Measurements from ENCODE around the gene C18orf32. TPM values are rescaled to one million over a fixed set of nuclear protein-coding genes. Genes with fewer than 3 reads are reported as not detected.

The C18orf32 gene
- 10 to 100 TPM; 29.8 to 44.5 (median 32.4) TPM for total RNA-seq (2021; fragmentation: NEBNext Ultra II Directional; extraction: Animal tissue kit (Norgen Biotek cat#: 25700))
- long read RNA-seq, full-length matches to known transcripts, result 81 of 86 reads
- long read RNA-seq, partial matches to known transcripts, result 3 of 86 reads
- long read RNA-seq, other reads (novel, unspliced or antisense), result 2 of 86 reads

- peaks cover 60% of the 10 kb centered on the region for H3K4me1 Mint-ChIP-seq (ENCODE audit: low read depth)
- DNase-seq, result peak; percentile 93
- no peaks in the 10 kb centered on the region; the same call in 1 of the 2 replicates for H3K9me3 Mint-ChIP-seq
- H3K27me3 Mint-ChIP-seq (ENCODE audit: insufficient read depth), result peaks cover 7% of the 10 kb centered on the region
- TF ChIP-seq, protein P1, sequence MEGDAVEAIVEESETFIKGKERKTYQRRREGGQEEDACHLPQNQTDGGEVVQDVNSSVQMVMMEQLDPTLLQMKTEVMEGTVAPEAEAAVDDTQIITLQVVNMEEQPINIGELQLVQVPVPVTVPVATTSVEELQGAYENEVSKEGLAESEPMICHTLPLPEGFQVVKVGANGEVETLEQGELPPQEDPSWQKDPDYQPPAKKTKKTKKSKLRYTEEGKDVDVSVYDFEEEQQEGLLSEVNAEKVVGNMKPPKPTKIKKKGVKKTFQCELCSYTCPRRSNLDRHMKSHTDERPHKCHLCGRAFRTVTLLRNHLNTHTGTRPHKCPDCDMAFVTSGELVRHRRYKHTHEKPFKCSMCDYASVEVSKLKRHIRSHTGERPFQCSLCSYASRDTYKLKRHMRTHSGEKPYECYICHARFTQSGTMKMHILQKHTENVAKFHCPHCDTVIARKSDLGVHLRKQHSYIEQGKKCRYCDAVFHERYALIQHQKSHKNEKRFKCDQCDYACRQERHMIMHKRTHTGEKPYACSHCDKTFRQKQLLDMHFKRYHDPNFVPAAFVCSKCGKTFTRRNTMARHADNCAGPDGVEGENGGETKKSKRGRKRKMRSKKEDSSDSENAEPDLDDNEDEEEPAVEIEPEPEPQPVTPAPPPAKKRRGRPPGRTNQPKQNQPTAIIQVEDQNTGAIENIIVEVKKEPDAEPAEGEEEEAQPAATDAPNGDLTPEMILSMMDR (IDR thresholded peaks at IDR 0.05), result no peak
- peak within 1 kb of the TSS; percentile 91 for H3K4me3 Mint-ChIP-seq
- H3K36me3 Mint-ChIP-seq (ENCODE audit: low read depth), result peaks cover 59% of the 10 kb centered on the region
- H3K27ac Mint-ChIP-seq, result peak within 1 kb of the TSS; percentile 87
These were observed at the start of gene C18orf32 for GRCh38 chr18:49486953-49487710. Gene C18orf32 (minus strand): TSS chr18:49487234. CDS start chr18:49483748, 3,486 bp downstream.

GRCh38 chr18:49534846-49535601, 48.0 kb upstream of the C18orf32 start:
- TF ChIP-seq, protein P1 (IDR thresholded peaks at IDR 0.05), result no peak
- Mint-ChIP-seq H3K27ac (no peak overlapping the region), H3K4me3 (no peak overlapping the region), H3K4me1 (ENCODE audit: low read depth) (no peaks in the 10 kb centered on the region), H3K36me3 (ENCODE audit: low read depth) (no peaks in the 10 kb centered on the region), H3K9me3 (no peaks in the 10 kb centered on the region), H3K27me3 (ENCODE audit: insufficient read depth) (peaks cover 15% of the 10 kb centered on the region)
- no peak for DNase-seq

DNA sequence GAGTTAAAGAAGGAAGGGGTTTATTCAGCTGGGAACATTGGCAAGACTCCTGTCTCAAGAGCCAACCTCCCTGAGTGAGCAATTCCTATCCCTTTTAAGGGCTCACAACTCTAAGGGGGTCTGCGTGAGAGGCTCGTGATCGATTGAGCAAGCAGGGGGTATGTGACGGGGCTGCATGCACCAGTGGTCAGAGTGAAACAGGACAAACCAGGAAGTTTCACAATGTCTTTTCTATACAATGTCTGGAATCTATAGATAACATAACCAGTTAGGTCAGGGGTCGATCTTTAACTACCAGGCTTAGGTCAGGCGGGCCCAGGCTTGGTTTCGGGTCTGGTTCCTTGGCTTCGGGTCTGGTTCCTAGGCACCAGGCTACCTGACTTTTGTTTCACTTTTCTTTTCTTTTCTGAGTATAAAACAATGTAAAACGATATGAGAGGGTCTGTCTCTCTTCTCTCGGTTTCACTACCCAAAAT, 44.7 kb upstream of the C18orf32 start:
- Mint-ChIP-seq H3K4me3 (no peak overlapping the region), H3K27ac (no peak overlapping the region), H3K27me3 (ENCODE audit: insufficient read depth) (peaks cover 19% of the 10 kb centered on the region), H3K4me1 (ENCODE audit: low read depth) (no peaks in the 10 kb centered on the region), H3K36me3 (ENCODE audit: low read depth) (no peaks in the 10 kb centered on the region), H3K9me3 (no peaks in the 10 kb centered on the region)
- DNase-seq, result no peak
- TF ChIP-seq, protein P1 (IDR thresholded peaks at IDR 0.05), result no peak

DNA sequence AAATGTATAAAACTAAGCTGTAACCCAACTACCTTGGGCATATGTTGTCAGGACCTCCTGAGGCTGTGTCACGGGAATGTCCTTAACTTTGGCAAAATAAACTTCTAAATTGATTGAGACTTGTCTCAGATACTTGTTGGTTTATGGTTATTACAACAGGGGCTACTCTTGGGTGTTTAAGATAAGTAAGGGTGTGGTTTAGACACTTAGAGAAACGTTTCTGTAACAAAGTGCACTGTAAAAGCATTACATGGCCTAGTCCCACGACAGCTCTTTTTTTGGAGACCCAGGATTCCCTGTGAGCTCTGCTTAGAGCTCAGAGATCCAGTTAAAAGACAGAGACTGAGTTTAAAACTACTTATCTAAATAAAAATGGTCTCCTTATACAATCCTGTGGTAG, 42.6 kb upstream of the C18orf32 start:
- no peaks in the 10 kb centered on the region for H3K36me3 Mint-ChIP-seq (ENCODE audit: low read depth)
- H3K4me1 Mint-ChIP-seq (ENCODE audit: low read depth), result no peaks in the 10 kb centered on the region
- no peak for DNase-seq
- H3K27ac Mint-ChIP-seq, result no peak overlapping the region
- TF ChIP-seq, protein P1 (IDR thresholded peaks at IDR 0.05), result no peak
- H3K9me3 Mint-ChIP-seq, result no peaks in the 10 kb centered on the region
- H3K4me3 Mint-ChIP-seq, result no peak overlapping the region
- peaks cover 23% of the 10 kb centered on the region for H3K27me3 Mint-ChIP-seq (ENCODE audit: insufficient read depth)

- H3K9me3 Mint-ChIP-seq, result no peaks in the 10 kb centered on the region
- no peak overlapping the region for H3K27ac Mint-ChIP-seq
- no peaks in the 10 kb centered on the region for H3K4me1 Mint-ChIP-seq (ENCODE audit: low read depth)
- no peaks in the 10 kb centered on the region for H3K36me3 Mint-ChIP-seq (ENCODE audit: low read depth)
- no peak for DNase-seq
- TF ChIP-seq, protein P1 (IDR thresholded peaks at IDR 0.05), result no peak
- H3K4me3 Mint-ChIP-seq, result no peak overlapping the region
- H3K27me3 Mint-ChIP-seq (ENCODE audit: insufficient read depth), result peaks cover 19% of the 10 kb centered on the region
These were observed 40.7 kb upstream of the C18orf32 start for GRCh38 chr18:49527631-49528327.
